Right atrium auricular region (tissue), 2 donors: ENCODE results near the gene SNX32. TPM values are rescaled to one million over a fixed set of nuclear protein-coding genes. Genes with fewer than 3 reads are reported as not detected.

ENCODE experiments used
- DNase-seq: peaks from one replicate; pipeline ENCODE4 v3.0.0-alpha.2; 2019; ENCODE audit warnings: low spot score
- H3K27ac ChIP-seq, 2 donors: fragments of 200-600 bp; sonication (generic); 1 replicate in 1 of 2; 2 replicates in 1 of 2; pipeline ENCODE4 v1.5.1; 2016 to 2019
- H3K27me3 ChIP-seq, 2 donors: fragments of 200-600 bp; sonication (generic); one replicate each; pipeline versions ENCODE4 v1.5.1 to v1.6.0; 2017 to 2019
- H3K36me3 ChIP-seq: fragments of 200-600 bp; sonication (generic); one replicate; pipeline ENCODE4 v1.5.1; 2016
- H3K4me1 ChIP-seq, 2 donors: fragments of 200-600 bp; sonication (generic); one replicate each; pipeline versions ENCODE4 v1.5.1 to v1.6.0; 2017 to 2019
- H3K4me3 ChIP-seq, 2 donors: fragments of 200-600 bp; sonication (generic); 1 replicate in 1 of 2; 2 replicates in 1 of 2; pipeline ENCODE4 v1.5.1; 2017 to 2019; ENCODE audit warnings: mild to moderate bottlenecking in 1 of 2, moderate library complexity in 1 of 2
- H3K9me3 ChIP-seq, 2 donors: fragments of 200-600 bp; sonication (generic); one replicate each; pipeline ENCODE4 v1.5.1; 2019
- CTCF ChIP-seq, 2 donors: fragments of 200-600 bp; sonication (generic); IDR thresholded peaks; one replicate each; pipeline ENCODE4 v1.5.1; 2019; ENCODE audit warnings: antibody characterized with exemption in 2 of 2
- total RNA-seq, 2 donors: library from RNA; depleted of rRNA; stranded (reverse); fragments of >200 nt; gene quantifications; one replicate each; pipeline ENCODE4 v1.1.0, GENCODE V29; 2016

SNX32 gene
- total RNA-seq, 2 donors from 2014 or later = 0.20 to 0.37 TPM

GRCh38 chr11:65787649-65788622 lies 45.8 kb upstream of the SNX32 start:
- DNase-seq = no peak
- peaks cover 6 to 36% of the 10 kb centered on the region in 2 donors for H3K27me3 ChIP-seq
- peaks cover 0 to 24% of the 10 kb centered on the region in 2 donors for H3K4me1 ChIP-seq
- peak overlapping the region in 1 of 2 donors; percentile 26 for H3K4me3 ChIP-seq
- TF ChIP-seq CTCF (IDR thresholded peaks at IDR 0.05) = no peak
- no peaks in the 10 kb centered on the region for H3K36me3 ChIP-seq
- no peak overlapping the region for H3K27ac ChIP-seq
- H3K9me3 ChIP-seq = no peaks in the 10 kb centered on the region

- H3K27me3 ChIP-seq = peaks cover 6 to 36% of the 10 kb centered on the region in 2 donors
- H3K4me1 ChIP-seq = peaks cover 0 to 24% of the 10 kb centered on the region in 2 donors
- no peaks in the 10 kb centered on the region for H3K9me3 ChIP-seq
- no peak for DNase-seq
- H3K36me3 ChIP-seq = no peaks in the 10 kb centered on the region
- H3K4me3 ChIP-seq = no peak overlapping the region
- no peak for TF ChIP-seq CTCF (IDR thresholded peaks at IDR 0.05)
- no peak overlapping the region for H3K27ac ChIP-seq
These were observed 44.9 kb upstream of the SNX32 start for GRCh38 chr11:65788821-65789220.

- no peaks in the 10 kb centered on the region for H3K9me3 ChIP-seq
- H3K4me3 ChIP-seq = no peak overlapping the region
- no peak overlapping the region for H3K27ac ChIP-seq
- peaks cover 0 to 24% of the 10 kb centered on the region in 2 donors for H3K4me1 ChIP-seq
- no peaks in the 10 kb centered on the region for H3K36me3 ChIP-seq
- no peak for DNase-seq
- no peak for TF ChIP-seq CTCF (IDR thresholded peaks at IDR 0.05)
- peaks cover 6 to 36% of the 10 kb centered on the region in 2 donors for H3K27me3 ChIP-seq
These were observed 44.3 kb upstream of the SNX32 start for GRCh38 chr11:65789230-65790103.

GRCh38 chr11:65790104-65790901 lies 43.5 kb upstream of the SNX32 start:
- no peak overlapping the region for H3K4me3 ChIP-seq
- TF ChIP-seq CTCF (IDR thresholded peaks at IDR 0.05) = no peak
- H3K27ac ChIP-seq = no peak overlapping the region
- H3K9me3 ChIP-seq = no peaks in the 10 kb centered on the region
- peaks cover 6 to 33% of the 10 kb centered on the region in 2 donors for H3K27me3 ChIP-seq
- no peaks in the 10 kb centered on the region for H3K36me3 ChIP-seq
- DNase-seq = no peak
- peaks cover 0 to 24% of the 10 kb centered on the region in 2 donors for H3K4me1 ChIP-seq
